GF-D8 (cell line): ENCODE measurements around the gene CCL22.

Source experiments
- DNase-seq: peaks from one replicate; lab custom pipeline; 2025; lab: John Stamatoyannopoulos, UW

Gene CCL22

GRCh38 chr16:57376313-57376818, 17.8 kb downstream of the CCL22 start:
- DNase-seq, result no peak

- DNase-seq, result no peak
These were observed 18.7 kb downstream of the CCL22 start for GRCh38 chr16:57377080-57377841.

- no peak for DNase-seq
These were observed 21.0 kb downstream of the CCL22 start for GRCh38 chr16:57379579-57379978.

GRCh38 chr16:57380671-57381462, 22.3 kb downstream of the CCL22 start:
- no peak for DNase-seq

GRCh38 chr16:57381791-57382534, 23.4 kb downstream of the CCL22 start:
- DNase-seq, result no peak

- no peak for DNase-seq
These were observed 24.1 kb downstream of the CCL22 start for GRCh38 chr16:57382535-57383275.

GRCh38 chr16:57383276-57384247, 25.0 kb downstream of the CCL22 start:
- no peak for DNase-seq

GRCh38 chr16:57384248-57385070, 25.9 kb downstream of the CCL22 start:
- DNase-seq, result no peak

GRCh38 chr16:57385083-57385482, 26.5 kb downstream of the CCL22 start:
- no peak for DNase-seq

- DNase-seq, result no peak
These were observed 27.9 kb downstream of the CCL22 start for GRCh38 chr16:57386381-57386951.

- DNase-seq, result no peak
These were observed 29.2 kb downstream of the CCL22 start for GRCh38 chr16:57387598-57388354.

GRCh38 chr16:57388359-57389086, 29.9 kb downstream of the CCL22 start:
- DNase-seq, result no peak

- DNase-seq, result no peak
These were observed 30.5 kb downstream of the CCL22 start for GRCh38 chr16:57389087-57389468.

GRCh38 chr16:57390636-57391295, 32.2 kb downstream of the CCL22 start:
- no peak for DNase-seq

GRCh38 chr16:57391300-57391699, 32.7 kb downstream of the CCL22 start:
- DNase-seq, result no peak

GRCh38 chr16:57391708-57392107, 33.1 kb downstream of the CCL22 start:
- DNase-seq, result no peak

- DNase-seq, result no peak
These were observed 34.1 kb downstream of the CCL22 start for GRCh38 chr16:57392694-57393093.
